GM13977 (cell line): ENCODE results near the gene CHAD.
"Not testable (repeated sequence)": the region's sequence is repeated elsewhere in the genome, so short reads cannot be mapped to it uniquely, and the experiment has no call there.

Source experiments
- DNase-seq: peaks from one replicate; pipeline ENCODE4 v3.0.0; 2012; ENCODE audit warnings: low spot score
- in situ Hi-C: fragments of 300-500 bp; cut with MboI; formaldehyde crosslinking; loops from one replicate; pipeline ENCODE4 v1.12.0; 2022; ENCODE audit warnings: low sequenced_read_pairs, low pct_unique_long_range_greater_than_20kb, mixed read lengths, inconsistent platforms; ENCODE audit not compliant: unreplicated experiment
- TF ChIP-seq, protein P1 (sequence below): IDR thresholded peaks from 2 replicates; pipeline ENCODE4 v1.5.1; 2012; ENCODE audit warnings: mild to moderate bottlenecking, control low read depth; ENCODE audit not compliant: insufficient read depth; ENCODE audit errors: extremely low read depth, missing control alignments

Gene CHAD

DNA sequence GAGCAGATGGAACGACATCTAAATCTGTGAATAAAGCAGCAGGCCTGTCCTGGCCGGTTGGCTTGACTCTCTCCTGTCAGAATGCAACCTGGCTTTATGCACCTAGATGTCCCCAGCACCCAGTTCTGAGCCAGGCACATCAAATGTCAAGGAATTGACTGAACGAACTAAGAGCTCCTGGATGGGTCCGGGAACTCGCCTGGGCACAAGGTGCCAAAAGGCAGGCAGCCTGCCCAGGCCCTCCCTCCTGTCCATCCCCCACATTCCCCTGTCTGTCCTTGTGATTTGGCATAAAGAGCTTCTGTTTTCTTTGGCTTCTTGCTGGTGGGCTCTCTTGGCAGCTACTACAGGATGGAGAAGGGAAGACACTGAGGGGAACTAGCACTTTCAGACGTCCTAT is 5.8 kb upstream of the CHAD start:
- TF ChIP-seq, protein P1, sequence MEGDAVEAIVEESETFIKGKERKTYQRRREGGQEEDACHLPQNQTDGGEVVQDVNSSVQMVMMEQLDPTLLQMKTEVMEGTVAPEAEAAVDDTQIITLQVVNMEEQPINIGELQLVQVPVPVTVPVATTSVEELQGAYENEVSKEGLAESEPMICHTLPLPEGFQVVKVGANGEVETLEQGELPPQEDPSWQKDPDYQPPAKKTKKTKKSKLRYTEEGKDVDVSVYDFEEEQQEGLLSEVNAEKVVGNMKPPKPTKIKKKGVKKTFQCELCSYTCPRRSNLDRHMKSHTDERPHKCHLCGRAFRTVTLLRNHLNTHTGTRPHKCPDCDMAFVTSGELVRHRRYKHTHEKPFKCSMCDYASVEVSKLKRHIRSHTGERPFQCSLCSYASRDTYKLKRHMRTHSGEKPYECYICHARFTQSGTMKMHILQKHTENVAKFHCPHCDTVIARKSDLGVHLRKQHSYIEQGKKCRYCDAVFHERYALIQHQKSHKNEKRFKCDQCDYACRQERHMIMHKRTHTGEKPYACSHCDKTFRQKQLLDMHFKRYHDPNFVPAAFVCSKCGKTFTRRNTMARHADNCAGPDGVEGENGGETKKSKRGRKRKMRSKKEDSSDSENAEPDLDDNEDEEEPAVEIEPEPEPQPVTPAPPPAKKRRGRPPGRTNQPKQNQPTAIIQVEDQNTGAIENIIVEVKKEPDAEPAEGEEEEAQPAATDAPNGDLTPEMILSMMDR = no peak
- no peak for DNase-seq
- in situ Hi-C loops = no loop called here

- DNase-seq = no peak
- in situ Hi-C loops = no loop called here
- TF ChIP-seq, protein P1 = no peak
Observed at GRCh38 chr17:50473901-50474300, 5.2 kb upstream of the CHAD start.

DNA sequence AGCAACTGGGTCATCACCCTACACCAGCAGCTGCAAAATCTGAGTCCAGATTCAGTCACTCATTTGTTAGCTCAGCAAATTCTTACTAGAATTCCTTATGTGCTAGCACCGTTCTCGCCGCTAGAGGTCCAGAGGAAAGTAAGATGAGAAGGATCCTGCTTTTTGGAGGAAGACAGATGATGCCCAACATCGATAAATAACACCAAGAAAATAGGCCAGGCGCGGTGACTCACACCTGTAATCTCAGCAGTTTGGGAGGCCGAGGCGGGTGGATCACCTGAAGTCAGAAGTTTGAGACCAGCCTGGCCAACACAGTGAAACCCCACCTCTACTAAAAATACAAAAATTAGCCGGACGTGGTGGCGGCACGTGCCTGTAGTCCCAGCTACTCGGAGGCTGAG is 4.1 kb upstream of the CHAD start:
- in situ Hi-C loops, DNase-seq: not testable (repeated sequence)

- no peak for DNase-seq
- in situ Hi-C loops = no loop called here
- TF ChIP-seq, protein P1 = no peak
Observed at GRCh38 chr17:50472286-50472685, 3.6 kb upstream of the CHAD start.

DNA sequence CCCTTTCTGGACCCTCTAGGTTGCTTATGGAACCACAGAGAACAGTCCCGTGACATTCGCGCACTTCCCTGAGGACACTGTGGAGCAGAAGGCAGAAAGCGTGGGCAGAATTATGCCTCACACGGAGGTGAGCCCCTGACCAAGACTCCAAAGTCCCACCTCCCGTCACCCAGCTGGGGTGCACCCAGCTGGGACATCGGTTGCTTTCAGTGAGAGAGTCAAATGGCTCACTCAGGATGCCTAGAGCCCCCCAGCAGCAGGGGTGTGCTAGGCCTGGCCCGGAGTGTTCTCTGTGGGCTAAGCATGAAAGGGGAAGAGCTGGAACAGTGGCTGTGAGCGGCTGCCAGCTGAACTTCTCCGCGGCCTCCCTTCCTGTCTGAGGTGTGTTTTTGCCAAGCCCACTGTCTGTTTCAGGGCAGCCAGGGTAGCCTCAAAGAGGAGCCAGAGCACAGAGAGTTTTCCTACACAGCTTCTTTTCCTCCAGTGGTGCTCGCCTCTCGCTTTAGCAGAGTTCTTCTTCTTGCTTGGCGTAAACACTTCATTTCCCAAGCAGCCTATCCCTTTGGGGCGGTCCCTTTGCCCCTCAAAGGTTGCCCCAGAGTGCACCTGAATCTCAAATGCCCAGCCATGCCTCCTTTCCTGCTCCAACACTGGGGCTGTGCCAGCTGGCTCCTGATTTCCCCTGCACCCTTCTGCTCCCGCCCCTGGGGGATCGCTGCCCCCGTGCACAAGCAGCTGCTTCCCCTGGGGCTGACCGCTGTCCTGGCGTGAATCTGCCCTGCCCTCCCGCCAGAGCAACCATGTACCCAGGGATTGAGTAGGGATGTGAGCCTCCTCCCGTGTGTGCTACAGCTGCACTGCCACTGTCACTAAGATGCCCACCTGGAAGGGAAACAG is 2.6 kb upstream of the CHAD start:
- DNase-seq = no peak
- in situ Hi-C loops = no loop called here
- TF ChIP-seq, protein P1 = no peak

- TF ChIP-seq, protein P1 = no peak
- DNase-seq = no peak
- in situ Hi-C loops = no loop called here
Observed at GRCh38 chr17:50470426-50470825, 1.7 kb upstream of the CHAD start.

DNA sequence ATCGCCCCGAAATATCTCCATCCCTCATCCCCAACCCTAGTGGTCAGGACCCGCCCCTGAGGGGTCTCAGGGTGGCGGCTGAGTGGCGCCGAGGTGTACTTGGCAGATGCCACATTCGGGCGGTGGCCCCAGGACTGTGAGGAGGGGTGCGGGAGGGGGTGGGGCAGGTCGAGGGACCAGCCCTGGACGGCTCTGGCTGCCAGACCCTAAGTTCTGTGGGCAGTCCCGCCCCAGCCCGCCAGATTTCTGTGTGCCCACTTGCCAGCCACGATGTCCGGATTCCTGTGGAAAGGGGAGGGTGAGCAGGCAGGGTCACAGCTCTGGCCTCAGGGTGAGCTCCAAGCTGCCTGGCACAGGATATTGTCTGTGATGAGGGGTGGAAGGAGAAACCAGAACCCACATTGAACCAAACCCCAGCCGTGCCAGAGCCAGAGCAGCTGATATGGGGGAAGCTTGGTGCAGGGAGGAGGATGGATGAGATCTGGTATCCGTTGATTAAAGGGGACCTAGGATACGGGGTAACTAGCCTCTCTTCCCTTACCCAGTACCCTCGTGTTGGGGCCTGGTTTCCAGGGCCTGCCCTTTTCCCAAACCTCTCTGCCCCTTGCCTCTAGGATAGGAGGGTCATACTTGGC is 1.1 kb upstream of the CHAD start:
- TF ChIP-seq, protein P1 = no peak
- in situ Hi-C loops = loop anchor here (10.0 kb wide), 1 partner anchor 65 kb away; no protein-coding TSS in a partner anchor
- no peak for DNase-seq
